Mesendoderm (in vitro differentiated cells): ENCODE measurements around the gene CDCA3.
A peak's percentile ranks its signal among the peaks of the same experiment; 100 is the strongest.

ENCODE experiments used
- DNase-seq: peaks from one replicate; pipeline ENCODE4 v3.0.0; 2013
- H2AK5ac ChIP-seq: 2 replicates; pipeline ENCODE4 v1.6.1; 2013; ENCODE audit warnings: low read length, inconsistent platforms
- H2BK120ac ChIP-seq: 2 replicates; pipeline ENCODE4 v1.6.1; 2013; ENCODE audit warnings: low read depth, mild to moderate bottlenecking, low read length, moderate library complexity, mixed read lengths
- H2BK15ac ChIP-seq: replicated peaks from 2 replicates; pipeline ENCODE4 v1.6.1; 2013; ENCODE audit warnings: low read depth, mild to moderate bottlenecking, moderate library complexity
- H2BK5ac ChIP-seq: 2 replicates; pipeline ENCODE4 v1.6.1; 2013; ENCODE audit warnings: low read length, inconsistent platforms
- H3K18ac ChIP-seq: 2 replicates; pipeline ENCODE4 v1.6.1; 2013; ENCODE audit warnings: mild to moderate bottlenecking, low read length, mixed read lengths
- H3K23ac ChIP-seq: one replicate; pipeline ENCODE4 v1.6.1; 2013; ENCODE audit warnings: low read length
- H3K27ac ChIP-seq: 2 replicates; pipeline ENCODE4 v1.5.1; 2013; ENCODE audit warnings: low read depth, mild to moderate bottlenecking, inconsistent platforms, low read length, moderate library complexity
- H3K27me3 ChIP-seq: 2 replicates; pipeline ENCODE4 v1.6.1; 2013; ENCODE audit warnings: low read length, control low read depth, mild to moderate bottlenecking, inconsistent platforms; ENCODE audit not compliant: insufficient read depth, poor library complexity
- H3K36me3 ChIP-seq: 2 replicates; pipeline ENCODE4 v1.6.1; 2013; ENCODE audit warnings: low read length, inconsistent platforms; ENCODE audit not compliant: control insufficient read depth, insufficient read depth
- H3K4ac ChIP-seq: one replicate; pipeline ENCODE4 v1.6.1; 2013; ENCODE audit warnings: low read depth, mild to moderate bottlenecking, low read length, moderate library complexity
- H3K4me1 ChIP-seq: 2 replicates; pipeline ENCODE4 v1.6.1; 2013; ENCODE audit warnings: low read depth, low read length, inconsistent platforms; ENCODE audit not compliant: control insufficient read depth
- H3K4me2 ChIP-seq: 2 replicates; pipeline ENCODE4 v1.6.1; 2013; ENCODE audit warnings: low read length
- H3K4me3 ChIP-seq: 2 replicates; pipeline ENCODE4 v1.5.1; 2013; ENCODE audit warnings: mild to moderate bottlenecking, low read length
- H3K56ac ChIP-seq: one replicate; pipeline ENCODE4 v1.6.1; 2013; ENCODE audit warnings: low read length
- H3K79me1 ChIP-seq: 2 replicates; pipeline ENCODE4 v1.6.1; 2013; ENCODE audit warnings: low read length, inconsistent platforms
- H3K79me2 ChIP-seq: 2 replicates; pipeline ENCODE4 v1.6.1; 2013; ENCODE audit warnings: mild to moderate bottlenecking, low read length; ENCODE audit not compliant: control insufficient read depth, insufficient read depth
- H3K9ac ChIP-seq: 2 replicates; pipeline ENCODE4 v1.6.1; 2013; ENCODE audit warnings: low read length, inconsistent platforms
- H4K5ac ChIP-seq: one replicate; pipeline ENCODE4 v1.6.1; 2013; ENCODE audit warnings: low read length
- H4K8ac ChIP-seq: one replicate; pipeline ENCODE4 v1.6.1; 2013; ENCODE audit warnings: low read depth, mild to moderate bottlenecking, control low read depth, low read length, moderate library complexity
- WGBS: extraction: QIAGEN DNeasy Blood & Tissue Kit; methylation state at CpG from one replicate; pipeline ENCODE4 v1.1.7; 2013; ENCODE audit warnings: low lambda C conversion rate, missing lambda C conversion rate; ENCODE audit not compliant: insufficient coverage; ENCODE audit errors: extremely low coverage; 5-methylcytosine and 5-hydroxymethylcytosine counted together

Gene CDCA3

DNA sequence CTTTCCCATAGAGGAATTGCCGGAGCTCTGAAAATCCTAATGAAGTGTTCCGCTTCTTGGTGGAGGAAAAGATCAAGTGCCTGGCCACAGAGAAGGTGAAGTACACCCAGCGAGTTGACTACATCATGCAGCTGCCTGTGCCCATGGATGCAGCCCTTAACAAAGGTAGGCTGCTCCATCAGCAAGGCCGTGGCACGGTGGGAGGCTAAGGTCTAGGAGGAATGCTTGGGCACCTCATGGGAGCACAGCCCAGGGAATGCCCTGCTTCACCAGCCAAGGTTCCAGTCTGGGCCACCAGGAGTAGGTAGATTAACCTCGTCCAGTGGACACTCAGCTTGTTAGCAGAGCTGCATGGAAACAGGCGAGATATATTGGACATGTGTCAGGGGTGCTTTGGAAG is 9.9 kb upstream of the CDCA3 start:
- Histone ChIP-seq H3K4me3 (no peak overlapping the region), H2BK15ac (no peak overlapping the region), H3K18ac (no peak overlapping the region), H3K4ac (no peak overlapping the region), H3K27me3 (no peaks in the 10 kb centered on the region), H4K5ac (no peak overlapping the region), H3K9ac (no peak overlapping the region), H4K8ac (no peak overlapping the region), H3K36me3 (peaks cover 20% of the 10 kb centered on the region), H3K27ac (no peak overlapping the region), H3K56ac (no peak overlapping the region), H2AK5ac (no peak overlapping the region), H2BK5ac (no peak overlapping the region), H3K4me1 (no peaks in the 10 kb centered on the region), H3K79me2 (no peaks in the 10 kb centered on the region), H3K23ac (no peak overlapping the region), H3K79me1 (no peaks in the 10 kb centered on the region), H2BK120ac (no peak overlapping the region), H3K4me2 (no peak overlapping the region)
- WGBS = no CpG with 5 or more reads among the region's 7 CpGs
- no peak for DNase-seq

DNA sequence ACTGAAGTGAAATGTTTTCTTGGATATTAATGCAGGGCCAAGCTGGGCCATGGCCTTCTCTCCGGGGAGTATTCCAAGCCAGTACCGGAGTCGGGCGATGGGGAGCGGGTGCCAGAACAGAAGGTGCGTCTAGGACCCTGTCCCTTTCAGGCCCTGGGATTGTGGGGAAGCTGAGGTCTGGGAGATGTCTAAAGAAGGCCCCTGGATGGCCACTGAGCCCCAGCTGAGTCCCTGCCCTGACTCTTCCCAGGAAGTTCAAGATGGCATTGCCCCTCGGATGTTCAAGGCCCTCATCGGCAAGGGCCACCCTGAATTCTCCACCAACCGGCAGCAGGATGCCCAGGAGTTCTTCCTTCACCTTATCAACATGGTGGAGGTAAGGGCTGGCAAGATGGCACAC is 9.0 kb upstream of the CDCA3 start:
- peaks cover 20% of the 10 kb centered on the region for H3K36me3 ChIP-seq
- H3K4me3 ChIP-seq = no peak overlapping the region
- H3K4me1 ChIP-seq = no peaks in the 10 kb centered on the region
- no peak overlapping the region for H3K23ac ChIP-seq
- no peaks in the 10 kb centered on the region for H3K27me3 ChIP-seq
- no peak overlapping the region for H2BK5ac ChIP-seq
- H3K27ac ChIP-seq = no peak overlapping the region
- H2BK15ac ChIP-seq = no peak overlapping the region
- DNase-seq = no peak
- H3K56ac ChIP-seq = no peak overlapping the region
- no peak overlapping the region for H2AK5ac ChIP-seq
- peaks cover 1% of the 10 kb centered on the region for H3K79me2 ChIP-seq
- H3K4ac ChIP-seq = no peak overlapping the region
- H3K18ac ChIP-seq = no peak overlapping the region
- H3K79me1 ChIP-seq = peaks cover under 1% of the 10 kb centered on the region
- no peak overlapping the region for H2BK120ac ChIP-seq
- H4K5ac ChIP-seq = no peak overlapping the region
- no peak overlapping the region for H3K4me2 ChIP-seq
- WGBS = no CpG with 5 or more reads among the region's 9 CpGs
- no peak overlapping the region for H3K9ac ChIP-seq
- no peak overlapping the region for H4K8ac ChIP-seq

DNA sequence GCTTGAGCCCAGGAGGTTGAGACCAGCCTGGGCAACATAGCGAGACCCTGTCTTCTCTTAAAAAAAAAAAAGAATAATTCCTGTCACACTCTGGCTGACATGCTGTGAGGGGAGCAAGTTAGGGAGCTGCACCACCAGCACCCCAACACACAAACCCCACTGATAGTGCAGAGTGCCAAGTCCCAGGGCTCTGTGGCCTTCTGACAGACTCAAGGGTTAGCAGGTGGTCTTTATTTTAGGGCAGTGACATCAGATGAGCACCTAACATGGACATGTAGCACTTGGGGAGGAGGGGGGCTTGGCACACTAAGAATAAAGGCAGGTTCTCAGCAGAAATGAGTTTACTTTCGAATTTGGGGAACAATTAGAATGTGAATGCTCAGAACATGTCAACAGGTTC is 7.7 kb upstream of the CDCA3 start:
- Histone ChIP-seq H2BK15ac (no peak overlapping the region), H4K5ac (no peak overlapping the region), H3K23ac (no peak overlapping the region), H3K56ac (no peak overlapping the region), H3K4me2 (no peak overlapping the region), H3K4me3 (no peak overlapping the region), H3K79me2 (peaks cover 10% of the 10 kb centered on the region), H2BK120ac (no peak overlapping the region), H3K27me3 (no peaks in the 10 kb centered on the region), H2AK5ac (no peak overlapping the region), H3K79me1 (peaks cover 8% of the 10 kb centered on the region), H3K4me1 (peaks cover 3% of the 10 kb centered on the region), H2BK5ac (no peak overlapping the region), H3K18ac (no peak overlapping the region), H3K4ac (no peak overlapping the region), H4K8ac (no peak overlapping the region), H3K36me3 (peaks cover 19% of the 10 kb centered on the region), H3K27ac (no peak overlapping the region), H3K9ac (no peak overlapping the region)
- no peak for DNase-seq
- WGBS = no CpG with 5 or more reads among the region's 2 CpGs

DNA sequence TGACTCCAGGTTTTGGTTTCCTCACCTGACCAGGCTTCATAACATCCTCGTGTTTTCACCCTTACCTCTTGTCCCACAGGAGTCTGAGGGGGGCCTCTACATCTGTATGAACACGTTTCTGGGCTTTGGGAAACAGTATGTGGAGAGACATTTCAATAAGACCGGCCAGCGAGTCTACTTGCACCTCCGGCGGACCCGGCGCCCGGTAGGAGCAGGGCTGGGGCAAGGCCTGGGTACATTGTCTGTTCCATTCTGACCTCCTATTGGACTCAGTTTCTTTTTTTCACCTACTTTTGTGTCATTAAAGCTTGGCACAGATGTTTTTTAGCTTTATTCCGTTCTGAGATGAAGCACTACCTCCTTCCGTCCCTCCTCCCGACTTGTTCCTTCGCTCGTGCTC is 4.2 kb upstream of the CDCA3 start:
- Histone ChIP-seq H3K36me3 (peaks cover 8% of the 10 kb centered on the region), H3K4me2 (no peak overlapping the region)

DNA sequence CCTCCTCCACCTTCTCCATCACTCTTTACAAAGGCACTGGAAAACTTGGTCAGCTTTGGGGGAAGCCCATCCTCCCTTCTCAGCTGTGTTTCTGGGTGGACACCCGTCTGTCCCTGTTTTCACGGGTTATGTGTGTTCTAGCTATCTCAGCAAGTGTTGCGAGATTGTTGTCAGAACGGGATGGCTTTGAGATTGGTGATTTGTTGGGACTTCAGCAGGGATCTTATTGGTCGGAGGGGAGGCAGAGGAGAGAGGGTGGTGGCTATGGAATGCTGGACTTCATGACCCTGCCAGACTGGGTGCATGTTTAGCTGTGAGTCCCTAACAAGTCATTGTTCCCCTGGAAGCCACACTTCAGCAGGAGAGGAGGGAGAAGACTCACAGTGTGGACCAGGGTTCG is 3.0 kb upstream of the CDCA3 start:
- DNase-seq = peak; percentile 22
- peak overlapping the region; percentile 70 for H3K23ac ChIP-seq
- no peak overlapping the region for H3K27ac ChIP-seq
- no peak overlapping the region for H3K4ac ChIP-seq
- H3K4me2 ChIP-seq = no peak overlapping the region
- peaks cover 22% of the 10 kb centered on the region for H3K79me1 ChIP-seq
- H3K9ac ChIP-seq = peak overlapping the region; percentile 1
- H3K56ac ChIP-seq = no peak overlapping the region
- H3K79me2 ChIP-seq = peaks cover 26% of the 10 kb centered on the region
- no peak overlapping the region for H2BK5ac ChIP-seq
- H2BK120ac ChIP-seq = no peak overlapping the region
- no peak overlapping the region for H3K18ac ChIP-seq
- H2BK15ac ChIP-seq = no peak overlapping the region
- WGBS = no CpG with 5 or more reads among the region's 6 CpGs
- H3K36me3 ChIP-seq = peaks cover 8% of the 10 kb centered on the region
- no peaks in the 10 kb centered on the region for H3K27me3 ChIP-seq
- no peak overlapping the region for H4K5ac ChIP-seq
- H3K4me3 ChIP-seq = no peak overlapping the region
- H2AK5ac ChIP-seq = no peak overlapping the region
- H4K8ac ChIP-seq = no peak overlapping the region
- peaks cover 6% of the 10 kb centered on the region for H3K4me1 ChIP-seq

More for the DNA sequence above, 4.2 kb upstream of the CDCA3 start:
- Histone ChIP-seq H2BK15ac (no peak overlapping the region), H3K79me1 (peaks cover 15% of the 10 kb centered on the region), H3K23ac (no peak overlapping the region), H3K4ac (no peak overlapping the region), H3K4me3 (no peak overlapping the region), H3K9ac (no peak overlapping the region), H3K27ac (no peak overlapping the region), H3K27me3 (no peaks in the 10 kb centered on the region), H3K18ac (no peak overlapping the region), H2BK120ac (no peak overlapping the region), H2AK5ac (no peak overlapping the region), H2BK5ac (no peak overlapping the region), H3K56ac (no peak overlapping the region), H3K4me1 (peaks cover 6% of the 10 kb centered on the region), H4K5ac (no peak overlapping the region), H4K8ac (no peak overlapping the region), H3K79me2 (peaks cover 21% of the 10 kb centered on the region)
- DNase-seq = no peak
- no CpG with 5 or more reads among the region's 14 CpGs for WGBS

DNA sequence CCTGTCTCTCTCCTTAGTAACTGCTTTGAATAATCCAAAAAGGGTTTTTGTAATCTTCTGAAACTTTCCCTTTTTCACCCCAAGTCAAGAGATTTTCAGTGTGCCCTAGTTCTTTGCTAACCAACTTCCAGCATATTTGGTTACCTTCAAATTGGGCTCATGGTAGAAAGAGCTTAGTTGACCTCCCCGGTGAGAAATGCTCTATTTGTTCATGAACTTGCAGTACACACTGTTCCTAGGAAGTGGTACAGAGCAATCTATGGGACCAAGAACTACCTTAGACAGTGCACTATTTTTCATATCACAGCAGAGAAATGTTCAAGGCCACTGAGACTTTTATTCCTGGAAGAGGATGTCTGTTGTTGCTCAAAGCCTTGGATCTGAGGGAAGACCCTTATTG is 2.5 kb upstream of the CDCA3 start:
- Histone ChIP-seq H3K36me3 (peaks cover 4% of the 10 kb centered on the region), H2BK120ac (no peak overlapping the region), H3K27me3 (no peaks in the 10 kb centered on the region), H3K4me2 (no peak overlapping the region), H3K4me1 (peaks cover 6% of the 10 kb centered on the region), H2BK5ac (no peak overlapping the region), H3K23ac (no peak overlapping the region), H3K56ac (no peak overlapping the region), H3K18ac (no peak overlapping the region), H3K4me3 (no peak overlapping the region), H3K79me1 (peaks cover 22% of the 10 kb centered on the region), H3K9ac (peak overlapping the region; percentile 70), H2AK5ac (no peak overlapping the region), H4K5ac (no peak overlapping the region), H3K79me2 (peaks cover 26% of the 10 kb centered on the region), H4K8ac (no peak overlapping the region), H2BK15ac (no peak overlapping the region), H3K27ac (no peak overlapping the region), H3K4ac (no peak overlapping the region)
- DNase-seq = no peak
- WGBS = no CpG with 5 or more reads among the region's 1 CpG
